ENCODE results near the gene ALPK3. TPM values are rescaled to one million over a fixed set of nuclear protein-coding genes. Genes with fewer than 3 reads are reported as not detected.

ALPK3 gene
- total and polyA plus RNA-seq, 9 of the 15 experiments (the other 6 are each of a cell fraction or from before 2014, with no cell fraction given), result 0.04 to 1.0 (median 0.07) TPM; not detected in 2

- no peaks in the 10 kb centered on the region for H3K36me3 ChIP-seq (ENCODE audit: control insufficient read depth, insufficient read depth, low read length)
- no TSS peak for BruUV-seq (replicated peaks)
- H4K20me1 ChIP-seq (replicated peaks; ENCODE audit: control insufficient read depth, insufficient read depth, low read length), result no peaks in the 10 kb centered on the region; the same call in 1 of the 2 replicates
- H3K27ac ChIP-seq (ENCODE audit: extremely low read depth, low read depth, low read length), result no peak overlapping the region
- H3K79me2 ChIP-seq (ENCODE audit: control insufficient read depth, insufficient read depth, low read length), result no peaks in the 10 kb centered on the region
- intact Hi-C loops (cut with micrococcal nuclease) (no loop called here), in situ Hi-C loops (cut with MboI) (no loop called here)
- H3K9me3 ChIP-seq (replicated peaks; ENCODE audit: control insufficient read depth, insufficient read depth, low read depth, low read length), result no peaks in the 10 kb centered on the region
- ATAC-seq, result no peak
- 6% methylated on average over 11 of the region's 11 CpGs for whole genome bisulfite sequencing (ENCODE audit: insufficient coverage, low coverage, missing lambda C conversion rate)
- DNase-seq (ENCODE audit: extremely low read depth in 1 of 4, low spot score in 3 of 4), result no peak
- H3K4me2 ChIP-seq (ENCODE audit: insufficient read depth, low read length), result no peak overlapping the region
- H3K27me3 ChIP-seq (ENCODE audit: control insufficient read depth in 2 of 2, insufficient read depth in 2 of 2, low read length in 2 of 2), result peaks cover 22 to 50% of the 10 kb centered on the region in 2 experiments; a peak in 4 of 5 replicates
- H3K9me1 ChIP-seq (ENCODE audit: control insufficient read depth, insufficient read depth, low read length), result no peaks in the 10 kb centered on the region
- H3K4me3 ChIP-seq, result no peak overlapping the region
- POLR2A ChIA-PET, result no interaction called here
- FAIRE-seq, result no peak
- CTCF ChIA-PET (ENCODE audit: low intra/inter-chr PET ratio), result no interaction called here
- no peak overlapping the region for H2AFZ ChIP-seq (ENCODE audit: low read depth, low read length)
- no peak overlapping the region for H3K9ac ChIP-seq (ENCODE audit: insufficient read depth in 1 of 2, low read depth in 2 of 2, low read length in 2 of 2)
- no peak for TF ChIP-seq NCOR1 (IDR thresholded peaks at IDR 0.05)
- TF ChIP-seq EWSR1 (IDR thresholded peaks at IDR 0.05; ENCODE audit: borderline replicate concordance, low read depth, partially characterized antibody), result no peak
- TF ChIP-seq, protein P1, sequence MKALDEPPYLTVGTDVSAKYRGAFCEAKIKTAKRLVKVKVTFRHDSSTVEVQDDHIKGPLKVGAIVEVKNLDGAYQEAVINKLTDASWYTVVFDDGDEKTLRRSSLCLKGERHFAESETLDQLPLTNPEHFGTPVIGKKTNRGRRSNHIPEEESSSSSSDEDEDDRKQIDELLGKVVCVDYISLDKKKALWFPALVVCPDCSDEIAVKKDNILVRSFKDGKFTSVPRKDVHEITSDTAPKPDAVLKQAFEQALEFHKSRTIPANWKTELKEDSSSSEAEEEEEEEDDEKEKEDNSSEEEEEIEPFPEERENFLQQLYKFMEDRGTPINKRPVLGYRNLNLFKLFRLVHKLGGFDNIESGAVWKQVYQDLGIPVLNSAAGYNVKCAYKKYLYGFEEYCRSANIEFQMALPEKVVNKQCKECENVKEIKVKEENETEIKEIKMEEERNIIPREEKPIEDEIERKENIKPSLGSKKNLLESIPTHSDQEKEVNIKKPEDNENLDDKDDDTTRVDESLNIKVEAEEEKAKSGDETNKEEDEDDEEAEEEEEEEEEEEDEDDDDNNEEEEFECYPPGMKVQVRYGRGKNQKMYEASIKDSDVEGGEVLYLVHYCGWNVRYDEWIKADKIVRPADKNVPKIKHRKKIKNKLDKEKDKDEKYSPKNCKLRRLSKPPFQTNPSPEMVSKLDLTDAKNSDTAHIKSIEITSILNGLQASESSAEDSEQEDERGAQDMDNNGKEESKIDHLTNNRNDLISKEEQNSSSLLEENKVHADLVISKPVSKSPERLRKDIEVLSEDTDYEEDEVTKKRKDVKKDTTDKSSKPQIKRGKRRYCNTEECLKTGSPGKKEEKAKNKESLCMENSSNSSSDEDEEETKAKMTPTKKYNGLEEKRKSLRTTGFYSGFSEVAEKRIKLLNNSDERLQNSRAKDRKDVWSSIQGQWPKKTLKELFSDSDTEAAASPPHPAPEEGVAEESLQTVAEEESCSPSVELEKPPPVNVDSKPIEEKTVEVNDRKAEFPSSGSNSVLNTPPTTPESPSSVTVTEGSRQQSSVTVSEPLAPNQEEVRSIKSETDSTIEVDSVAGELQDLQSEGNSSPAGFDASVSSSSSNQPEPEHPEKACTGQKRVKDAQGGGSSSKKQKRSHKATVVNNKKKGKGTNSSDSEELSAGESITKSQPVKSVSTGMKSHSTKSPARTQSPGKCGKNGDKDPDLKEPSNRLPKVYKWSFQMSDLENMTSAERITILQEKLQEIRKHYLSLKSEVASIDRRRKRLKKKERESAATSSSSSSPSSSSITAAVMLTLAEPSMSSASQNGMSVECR (CRISPR knock-in tag; IDR thresholded peaks at IDR 0.05), result no peak
- no peak for TF ChIP-seq RAD21 (CRISPR knock-in tag; conservative IDR thresholded peaks at IDR 0.05 in 1 of 2, IDR thresholded peaks at IDR 0.05 in 1 of 2)
- TF ChIP-seq, protein P2, sequence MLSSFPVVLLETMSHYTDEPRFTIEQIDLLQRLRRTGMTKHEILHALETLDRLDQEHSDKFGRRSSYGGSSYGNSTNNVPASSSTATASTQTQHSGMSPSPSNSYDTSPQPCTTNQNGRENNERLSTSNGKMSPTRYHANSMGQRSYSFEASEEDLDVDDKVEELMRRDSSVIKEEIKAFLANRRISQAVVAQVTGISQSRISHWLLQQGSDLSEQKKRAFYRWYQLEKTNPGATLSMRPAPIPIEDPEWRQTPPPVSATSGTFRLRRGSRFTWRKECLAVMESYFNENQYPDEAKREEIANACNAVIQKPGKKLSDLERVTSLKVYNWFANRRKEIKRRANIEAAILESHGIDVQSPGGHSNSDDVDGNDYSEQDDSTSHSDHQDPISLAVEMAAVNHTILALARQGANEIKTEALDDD (IDR thresholded peaks at IDR 0.05), result no peak
- TF ChIP-seq ZNF3 (CRISPR knock-in tag; IDR thresholded peaks at IDR 0.05), result no peak
- H3K4me1 ChIP-seq (replicated peaks in 1 of 2; ENCODE audit: control insufficient read depth in 2 of 2, insufficient read depth in 2 of 2, low read length in 2 of 2), result peaks cover 0 to 9% of the 10 kb centered on the region in 2 experiments; a peak in 2 of 5 replicates
These were observed 41.1 kb downstream of the ALPK3 start for GRCh38 chr15:84858231-84858630.

Data from K562 (cell line).